HG03039 (cell line): ENCODE measurements around the gene FMO5.
A peak's percentile ranks its signal among the peaks of the same experiment; 100 is the strongest.
"Not testable (repeated sequence)": the region's sequence is repeated elsewhere in the genome, so short reads cannot be mapped to it uniquely, and the experiment has no call there.

Experiments
- ATAC-seq: cut with Tn5 transposase; IDR thresholded peaks from one replicate; pipeline ENCODE4 v1.9.1; 2021; ENCODE audit warnings: mild to moderate bottlenecking, moderate library complexity; ENCODE audit not compliant: unreplicated experiment

FMO5 gene

DNA sequence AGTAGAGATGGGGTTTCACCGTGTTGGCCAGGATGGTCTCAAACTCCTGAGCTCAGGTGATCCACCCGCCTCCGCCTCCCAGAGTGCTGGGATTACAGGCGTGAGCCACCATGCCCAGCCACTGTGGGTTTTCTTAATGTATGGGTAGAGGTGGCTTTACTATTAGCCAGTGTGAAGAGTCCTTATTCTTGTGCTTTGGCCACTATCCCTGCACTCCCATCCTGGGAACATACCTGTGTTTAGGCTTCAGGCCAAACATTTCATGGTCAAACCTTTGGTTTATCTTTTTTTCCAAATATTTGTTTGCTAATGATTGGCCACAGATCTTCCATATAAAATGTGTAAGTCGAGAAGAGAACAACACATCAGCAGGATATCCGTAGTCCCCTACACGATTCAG lies 16.5 kb downstream of the FMO5 start:
- ATAC-seq = no peak

DNA sequence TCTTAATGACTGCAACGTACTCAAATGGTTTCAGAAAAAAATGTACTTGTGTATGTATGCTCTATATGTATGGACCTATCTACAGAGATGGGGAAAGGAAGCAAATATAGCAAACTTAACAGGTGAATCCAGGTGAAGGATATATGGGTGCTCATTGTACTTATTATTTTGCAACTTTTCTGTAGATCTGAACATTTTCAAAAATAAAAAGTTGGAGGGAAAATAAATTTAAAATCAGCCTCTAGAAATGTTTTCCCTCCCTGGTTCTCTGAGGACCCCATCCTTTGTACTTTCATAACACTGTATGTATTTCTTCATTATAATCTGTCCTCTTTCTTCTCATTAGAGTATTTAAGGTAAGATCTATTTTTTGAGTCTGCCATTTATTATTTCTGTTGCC lies 17.9 kb downstream of the FMO5 start:
- no peak for ATAC-seq

DNA sequence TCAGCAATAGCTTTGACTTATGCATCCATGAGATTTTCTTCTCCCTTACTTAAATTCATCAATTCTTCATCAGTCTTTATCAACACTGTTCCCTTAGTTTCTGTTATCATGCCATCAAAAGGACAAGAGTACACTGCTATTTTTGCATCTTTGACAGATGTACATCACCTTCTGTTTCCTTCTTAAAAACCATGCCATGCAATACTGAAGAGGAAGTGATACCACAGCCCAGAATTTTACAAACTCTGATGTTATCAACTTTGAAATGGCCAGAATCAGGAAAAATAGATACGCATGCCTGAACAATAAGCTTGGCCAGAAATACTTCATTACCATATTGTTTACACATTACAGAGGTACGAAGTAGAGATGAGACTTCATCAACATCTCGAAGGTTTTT lies 21.1 kb downstream of the FMO5 start:
- ATAC-seq = no peak

DNA sequence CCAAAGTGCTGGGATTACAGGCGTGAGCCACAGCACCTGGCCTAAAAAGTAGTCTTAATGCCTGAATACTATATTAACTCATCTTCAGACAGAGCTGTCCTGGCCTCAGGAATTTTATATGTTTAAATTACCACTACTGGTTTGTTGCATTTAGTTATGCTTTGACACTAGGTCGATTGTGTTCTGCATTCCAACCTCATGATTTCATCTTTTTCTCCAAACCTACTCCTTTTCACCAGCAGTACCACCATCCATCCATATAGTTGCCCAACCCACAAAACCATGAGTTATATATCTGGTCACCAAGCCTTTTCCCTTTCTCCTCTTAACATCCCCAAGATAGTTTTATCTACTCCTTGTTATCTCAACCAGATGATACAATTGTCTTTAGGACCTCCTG lies 22.6 kb downstream of the FMO5 start:
- ATAC-seq = no peak

DNA sequence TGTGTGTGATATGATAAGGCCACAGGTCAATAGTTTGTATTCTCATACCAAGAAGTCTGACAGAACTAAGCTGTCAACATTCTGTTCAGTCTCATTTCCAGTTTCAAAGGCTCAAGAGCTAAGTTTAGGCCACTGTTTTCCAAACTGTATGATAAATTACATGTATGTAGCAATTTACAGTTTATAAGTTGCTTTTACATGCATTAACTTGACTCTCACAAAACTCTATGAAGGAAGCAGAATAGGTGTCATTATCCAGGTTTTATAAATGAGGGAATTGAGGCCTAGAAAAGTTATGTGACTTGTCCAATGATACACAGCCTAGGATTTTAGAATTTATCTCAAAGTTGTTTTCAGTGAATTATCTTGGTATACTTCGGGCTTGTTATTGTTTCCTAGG lies 23.4 kb downstream of the FMO5 start:
- no peak for ATAC-seq

DNA sequence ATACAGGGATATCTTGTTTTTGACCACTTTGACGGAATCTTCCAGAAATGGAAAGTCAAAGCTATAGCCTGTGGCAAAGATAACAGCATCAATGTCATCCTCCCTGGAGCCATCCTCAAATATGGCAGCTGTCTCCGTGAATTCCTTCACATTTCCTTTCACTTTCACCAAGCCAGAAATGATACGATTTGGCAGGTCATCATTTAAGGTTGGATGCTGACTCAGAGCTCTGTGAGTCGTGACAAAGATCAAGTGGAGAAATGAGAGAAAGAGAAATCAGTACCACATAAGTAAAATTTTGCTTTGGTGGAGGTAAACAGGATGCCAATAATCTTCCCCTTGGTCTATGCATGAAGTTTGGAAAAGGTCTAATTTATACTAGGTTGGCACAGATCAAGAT lies 23.9 kb downstream of the FMO5 start:
- ATAC-seq = no peak

DNA sequence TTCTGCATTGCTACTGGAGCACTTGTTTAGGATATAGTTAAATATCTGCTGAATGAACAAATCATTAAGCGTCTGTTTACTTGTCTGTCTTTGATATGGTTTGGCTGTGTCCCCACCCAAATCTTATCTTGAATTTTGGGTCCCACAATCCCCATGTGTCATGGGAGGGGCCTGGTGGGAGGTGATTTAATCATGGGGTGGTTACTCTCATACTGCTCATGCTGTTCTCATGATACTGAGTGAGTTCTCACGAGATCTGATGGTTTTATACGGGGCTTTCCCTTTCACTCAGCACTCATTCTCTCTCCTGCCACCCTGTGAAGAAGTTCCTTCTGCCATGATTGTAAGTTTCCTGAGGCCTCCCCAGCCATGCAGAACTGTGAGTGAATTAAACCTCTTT lies 27.8 kb downstream of the FMO5 start:
- not testable (repeated sequence) for ATAC-seq

DNA sequence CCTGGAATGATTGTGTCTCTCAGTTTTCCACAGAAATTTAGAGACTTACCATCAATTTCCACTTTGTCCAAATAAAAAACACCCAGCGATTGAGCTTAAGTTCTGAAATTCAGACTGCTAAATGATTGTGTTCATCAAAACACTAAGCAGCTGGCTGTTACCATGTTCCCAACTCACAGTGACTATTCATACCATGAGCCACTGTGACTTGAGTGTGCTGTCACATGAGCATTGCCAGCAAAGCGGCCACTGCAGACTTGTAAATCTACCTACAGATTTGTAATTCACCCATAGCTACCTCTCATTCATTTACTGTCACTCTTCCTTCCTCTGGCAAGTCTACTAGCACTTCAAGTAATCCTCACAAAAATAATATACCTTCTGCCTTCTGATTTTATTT lies 35.6 kb downstream of the FMO5 start:
- no peak for ATAC-seq

DNA sequence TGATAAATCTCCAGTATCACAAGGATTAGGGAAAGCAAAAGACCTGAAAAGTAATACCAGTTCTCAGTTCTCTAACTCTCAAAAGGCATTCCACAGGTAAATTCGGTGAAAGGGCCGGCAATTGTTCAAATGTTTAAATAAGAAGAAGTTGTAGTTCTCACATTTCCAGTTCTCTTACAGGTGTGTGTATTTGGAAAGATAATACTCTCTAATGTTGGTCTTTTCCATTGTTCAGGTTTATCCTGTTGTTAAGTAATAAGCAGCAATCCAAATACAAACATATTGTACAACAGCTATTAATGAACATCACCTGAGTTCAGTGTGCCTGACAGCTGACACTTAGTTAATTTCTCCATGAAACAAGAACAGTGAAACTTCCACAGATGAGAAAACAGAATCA lies 39.7 kb downstream of the FMO5 start:
- ATAC-seq = no peak

DNA sequence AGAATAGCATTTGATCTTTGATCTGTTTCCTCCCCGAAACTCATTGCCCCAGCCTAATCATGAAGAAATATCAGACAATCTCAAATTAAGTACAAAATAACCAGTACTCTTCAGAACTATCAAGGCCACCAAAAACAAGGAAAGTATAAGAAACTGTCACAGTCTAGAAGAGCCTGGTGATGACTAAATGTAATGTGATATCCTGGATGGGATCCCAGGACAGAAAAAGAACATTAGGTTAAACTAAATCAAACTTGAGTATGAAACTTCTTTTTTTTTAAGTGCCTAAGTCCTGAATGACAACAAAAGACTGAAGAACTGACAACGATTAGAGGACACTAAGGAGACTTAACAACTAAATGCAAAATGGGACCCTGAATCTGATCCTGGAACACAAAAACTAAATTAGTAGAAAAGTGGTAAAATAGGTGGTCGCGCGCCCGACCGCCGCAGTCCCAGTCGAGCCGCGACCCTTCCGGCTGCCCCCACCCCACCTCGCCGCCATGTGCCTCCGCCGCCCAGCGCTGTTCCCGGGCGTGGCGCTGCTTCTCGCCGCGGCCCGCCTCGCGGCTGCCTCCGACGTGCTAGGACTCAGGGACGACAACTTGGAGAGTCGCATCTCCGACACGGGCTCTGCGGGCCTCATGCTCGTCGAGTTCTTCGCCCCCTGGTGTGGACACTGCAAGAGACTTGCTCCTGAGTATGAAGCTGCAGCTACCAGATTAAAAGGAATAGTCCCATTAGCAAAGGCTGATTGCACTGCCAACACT lies 47.3 kb downstream of the FMO5 start:
- no peak for ATAC-seq

DNA sequence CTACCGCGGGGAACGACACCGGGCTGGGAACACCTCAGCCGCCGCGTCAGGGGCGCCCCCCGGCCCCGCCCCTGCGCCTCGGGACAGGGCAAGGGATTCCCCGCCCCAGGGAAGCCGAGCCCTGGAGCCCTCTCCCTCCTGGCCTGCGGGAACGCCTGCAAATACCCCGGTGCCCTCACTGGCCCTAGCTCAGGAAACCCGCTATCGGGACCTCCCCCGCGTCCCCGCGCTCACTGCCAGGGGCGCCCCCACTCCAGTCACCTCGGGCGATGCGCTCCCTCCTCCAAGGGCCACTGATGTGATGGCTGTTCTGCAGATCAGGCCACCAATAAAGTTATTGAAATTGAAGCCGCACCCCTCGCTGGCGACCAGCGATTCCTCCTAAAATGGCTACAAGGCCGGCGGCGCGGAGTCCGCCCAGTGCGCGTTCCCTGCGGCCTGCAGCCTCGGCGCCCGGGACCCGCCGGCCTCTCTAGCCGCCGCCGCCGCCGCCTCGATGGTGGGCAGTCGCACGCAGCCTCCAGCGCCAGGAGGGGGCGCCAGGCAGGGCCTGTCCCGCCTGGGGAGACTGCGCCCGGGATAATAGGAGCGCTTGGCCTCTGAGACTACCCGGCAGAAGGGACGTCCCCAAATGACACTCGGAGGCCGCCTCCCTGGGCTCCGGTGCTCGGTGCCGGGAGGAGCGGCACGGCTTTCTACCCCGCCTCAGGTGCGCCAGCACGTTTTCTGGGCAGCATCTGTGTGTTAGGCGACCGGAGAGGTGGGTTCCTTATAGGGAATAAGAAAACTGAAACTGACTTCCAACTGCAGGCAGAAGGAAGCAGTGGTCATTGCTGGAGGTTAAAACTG lies 52.7 kb downstream of the FMO5 start, which contains the start of gene PRKAB2:
TSS of gene PRKAB2 (minus strand) at position 303 of the 849 bp plus-strand sequence. CDS start 326 bp downstream, outside the sequence.
- peak; percentile 85 for ATAC-seq

DNA sequence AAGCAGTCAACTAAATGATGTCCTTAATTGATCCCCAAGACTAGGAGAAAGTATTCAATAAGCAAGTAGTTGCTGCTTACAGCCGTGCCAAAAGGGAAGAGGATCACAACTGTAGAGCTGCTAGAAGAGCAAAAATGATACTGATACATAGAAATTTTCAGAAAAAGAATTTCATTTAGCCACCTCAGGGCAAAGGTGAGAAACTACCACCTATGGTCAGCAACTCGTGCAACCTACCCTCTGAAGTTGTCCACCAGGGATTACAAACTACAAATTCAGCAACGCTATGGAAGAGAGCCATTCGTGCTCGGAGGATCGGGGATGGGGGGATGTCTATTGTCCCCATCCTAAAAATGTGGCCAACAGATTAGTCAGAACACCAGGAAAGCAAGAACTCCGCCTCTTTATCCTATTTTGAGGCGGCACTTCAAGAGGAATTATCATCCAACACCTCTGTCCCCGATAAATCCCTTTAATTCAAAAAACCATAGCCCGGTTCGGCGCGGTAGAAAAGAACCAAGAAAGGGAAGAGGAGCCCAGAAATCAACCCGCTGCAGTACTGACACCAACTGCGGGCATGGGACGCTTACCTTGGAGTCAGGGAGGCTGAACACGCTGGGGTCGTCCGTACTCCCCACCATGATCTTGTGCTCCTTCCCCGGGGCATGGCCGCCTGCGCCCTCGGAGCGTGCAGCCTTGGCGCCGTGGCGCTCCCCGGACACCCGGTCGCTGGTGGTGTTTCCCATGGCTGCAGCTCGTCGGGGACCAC lies 53.6 kb downstream of the FMO5 start:
- no peak for ATAC-seq

DNA sequence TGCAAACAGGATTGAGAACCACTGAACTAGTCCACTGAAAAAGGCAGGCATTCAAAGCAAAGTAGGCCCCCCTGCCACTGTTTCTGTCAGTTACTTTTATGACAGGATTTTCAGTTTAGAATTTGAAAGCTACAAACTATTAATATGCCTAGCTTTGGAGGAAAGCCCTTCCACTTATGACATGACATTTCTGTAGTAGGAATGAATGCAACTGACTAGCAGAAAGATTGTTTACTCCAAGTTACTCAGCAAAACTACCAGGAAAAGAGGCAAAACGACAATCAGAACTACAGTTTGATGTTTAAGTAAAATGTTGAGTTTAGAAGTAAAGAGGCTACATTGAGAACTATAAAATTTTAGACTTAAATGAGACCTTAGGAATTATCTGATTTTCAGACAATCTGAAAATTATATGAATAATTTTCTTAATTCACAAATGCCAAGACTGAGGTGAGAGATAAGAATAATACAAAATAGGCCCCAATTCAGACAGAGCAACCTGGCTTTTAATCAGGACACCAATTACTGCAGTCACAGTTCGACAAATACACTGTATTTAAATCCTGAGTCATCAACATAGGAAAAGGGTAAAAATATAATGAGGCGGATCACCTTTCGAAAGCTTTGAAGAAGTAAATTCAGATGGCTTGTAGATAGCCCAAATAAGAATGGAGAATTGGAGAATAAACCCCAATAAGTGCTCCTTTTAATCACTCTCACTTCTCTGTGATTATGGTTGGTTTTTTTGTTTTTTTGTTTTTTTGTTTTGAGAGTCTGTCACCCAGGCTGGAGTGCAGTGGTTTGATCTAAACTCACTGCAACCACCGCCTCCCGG lies 55.1 kb downstream of the FMO5 start:
- ATAC-seq = no peak

DNA sequence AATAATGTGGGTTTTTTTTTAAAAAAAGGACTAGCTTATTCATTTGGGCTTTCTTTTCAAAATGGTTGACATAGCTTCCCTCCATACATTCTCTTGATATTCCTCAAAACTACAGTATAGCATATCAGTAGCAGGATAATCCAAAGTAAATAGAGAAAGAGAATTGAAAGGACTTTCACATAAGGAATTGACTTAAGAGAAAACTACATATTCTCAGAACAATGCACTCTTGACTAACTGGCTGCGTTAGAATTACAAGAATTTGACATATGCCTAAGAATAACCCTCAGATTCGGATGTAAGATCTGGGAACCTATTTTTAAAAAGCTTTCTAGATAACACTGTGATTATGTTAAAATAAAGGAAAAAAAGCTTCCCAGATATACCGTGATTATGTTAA lies 56.0 kb downstream of the FMO5 start:
- ATAC-seq = no peak

DNA sequence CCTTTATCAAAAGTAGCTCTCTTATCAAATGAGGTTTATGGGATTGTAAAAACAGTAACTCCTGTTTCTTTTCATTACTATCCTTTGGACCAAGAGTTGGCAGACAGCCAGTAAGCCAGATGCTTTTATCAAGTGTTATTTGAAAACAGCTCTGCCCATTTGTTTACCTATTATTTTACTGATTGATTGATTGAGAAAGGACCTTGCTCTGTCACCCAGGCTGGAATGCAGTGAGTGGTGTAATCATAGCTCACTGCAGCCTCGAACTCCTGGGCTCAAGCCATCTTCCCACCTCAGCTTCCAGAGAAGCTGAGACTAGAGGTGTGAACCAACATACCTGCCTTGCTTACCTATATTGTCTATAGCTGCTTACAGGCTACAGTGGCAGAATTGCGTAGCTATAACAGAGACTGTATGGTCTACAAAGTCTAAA lies 56.5 kb downstream of the FMO5 start:
- no peak for ATAC-seq

DNA sequence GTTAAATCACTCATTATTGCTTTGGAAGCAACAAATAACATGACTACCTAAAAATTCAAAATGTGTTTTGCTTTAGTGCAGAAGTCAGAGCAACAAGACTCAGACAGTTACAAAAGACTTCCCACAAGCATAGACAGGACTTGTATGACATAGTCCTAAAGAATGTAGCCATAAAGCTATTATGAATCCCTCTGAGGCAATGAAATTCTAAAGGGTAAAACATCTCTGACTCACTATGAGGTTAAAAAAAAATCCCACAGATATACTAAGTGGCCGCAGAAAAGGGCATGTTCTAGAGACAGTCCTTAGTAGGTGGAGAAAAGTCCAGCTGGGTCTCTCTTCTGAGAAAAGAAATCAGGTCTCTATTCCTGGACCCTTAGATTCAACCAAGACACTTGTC lies 57.8 kb downstream of the FMO5 start:
- no peak for ATAC-seq

DNA sequence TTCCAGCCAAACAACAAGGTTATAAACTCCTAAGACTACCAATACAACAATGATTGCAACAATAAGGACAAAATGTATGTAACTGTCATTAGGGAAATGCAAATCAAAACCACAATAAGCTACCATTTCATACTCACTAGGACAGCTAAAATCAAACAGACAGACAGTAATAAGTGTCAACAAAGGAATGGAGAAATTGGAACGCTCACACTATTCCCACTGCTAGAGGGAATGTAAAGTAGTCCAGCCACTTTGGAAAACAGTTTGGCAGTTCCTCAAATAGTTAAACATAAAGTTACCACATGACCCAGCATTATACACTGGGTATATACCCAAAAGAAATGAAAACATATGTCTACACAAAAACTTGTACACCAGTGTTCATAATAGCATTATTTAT lies 62.1 kb downstream of the FMO5 start:
- no peak for ATAC-seq

DNA sequence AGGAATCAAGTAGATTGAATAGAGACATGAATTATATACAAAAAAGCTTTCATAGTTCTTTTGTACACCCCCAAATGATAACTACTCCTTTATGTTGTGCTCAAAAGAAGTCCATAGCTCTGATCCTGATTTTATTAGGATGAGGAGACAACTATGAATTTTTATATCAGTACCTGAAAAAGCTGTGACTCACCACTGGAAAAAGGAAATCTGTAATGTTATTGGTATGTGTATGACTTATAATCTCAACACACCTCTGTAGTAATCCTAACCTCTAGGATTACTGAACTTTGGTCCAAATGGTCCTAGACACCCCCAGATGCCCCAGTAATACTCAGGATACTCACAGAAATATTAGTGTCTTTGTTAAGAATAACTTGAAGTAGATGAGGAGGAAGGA lies 63.0 kb downstream of the FMO5 start:
- no peak for ATAC-seq

DNA sequence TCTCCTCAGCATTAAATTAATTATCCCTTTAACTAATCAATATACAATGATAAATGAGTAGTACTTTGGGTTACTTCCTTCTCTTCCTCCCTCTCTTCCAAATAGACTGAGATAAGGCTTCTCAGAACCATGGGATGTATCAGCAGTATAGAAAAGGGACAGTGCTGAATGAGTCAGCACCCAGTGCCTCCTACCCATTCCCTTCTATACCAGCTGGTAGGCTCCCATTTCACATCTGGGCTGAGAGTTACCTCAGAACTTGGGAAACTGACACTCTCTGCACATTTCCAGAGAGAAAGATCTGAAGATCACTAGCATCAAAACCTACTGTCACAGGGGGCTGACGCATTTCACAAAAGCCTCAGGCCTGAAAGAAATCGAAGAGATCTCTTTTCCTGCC lies 68.0 kb downstream of the FMO5 start:
- not testable (repeated sequence) for ATAC-seq

DNA sequence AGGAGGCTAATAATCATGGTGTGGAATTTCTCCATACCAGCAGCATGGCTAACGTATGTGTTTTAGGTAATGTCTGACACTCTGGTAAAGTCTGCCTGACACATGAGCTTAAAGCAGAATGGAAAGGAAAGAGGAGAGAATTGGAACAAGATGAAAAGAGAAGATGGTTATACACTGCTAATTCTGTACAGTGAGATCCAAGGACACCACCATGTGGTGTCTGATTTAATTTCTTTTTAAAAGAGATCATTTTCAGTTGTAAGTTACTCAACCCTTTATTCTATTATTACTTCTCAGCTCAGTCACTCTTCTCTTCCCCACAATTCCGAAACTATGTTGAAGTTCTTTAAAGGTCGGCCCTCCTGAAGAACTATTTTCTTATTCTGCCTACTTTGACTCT lies 68.5 kb downstream of the FMO5 start:
- no peak for ATAC-seq

DNA sequence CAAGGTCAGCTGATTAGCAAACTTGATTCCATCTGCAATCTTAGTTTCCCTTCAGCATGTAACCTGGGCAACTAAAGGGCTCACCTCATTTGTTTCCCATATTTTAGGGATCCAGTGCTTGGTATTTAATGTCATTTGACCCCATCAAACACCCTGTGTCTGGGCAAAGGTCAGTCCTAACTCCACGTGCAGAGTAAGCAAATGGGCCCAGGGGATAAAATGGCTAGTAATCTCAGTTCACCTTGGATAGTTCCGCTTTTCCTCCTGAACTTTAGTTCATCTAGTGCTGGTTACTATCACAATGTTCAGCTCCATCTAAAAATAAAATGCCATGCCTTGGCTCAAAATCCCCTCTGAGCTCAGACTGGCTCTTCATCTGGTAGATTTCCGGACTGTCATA lies 72.4 kb downstream of the FMO5 start:
- ATAC-seq = no peak
